Panc1 (cell line): Measurements from ENCODE around the gene UGGT1.

Experiments used
- POLR2AphosphoS5 ChIP-seq: IDR thresholded peaks from 2 replicates; pipeline ENCODE4 v1.6.1; 2012; ENCODE audit warnings: mild to moderate bottlenecking, low read depth, low read length, moderate library complexity
- TF ChIP-seq, protein P1 (sequence below): fragments of 450-650 bp; IDR thresholded peaks from 2 replicates; pipeline ENCODE4 v1.5.1; 2017; ENCODE audit warnings: mild to moderate bottlenecking

- TF ChIP-seq, protein P1, sequence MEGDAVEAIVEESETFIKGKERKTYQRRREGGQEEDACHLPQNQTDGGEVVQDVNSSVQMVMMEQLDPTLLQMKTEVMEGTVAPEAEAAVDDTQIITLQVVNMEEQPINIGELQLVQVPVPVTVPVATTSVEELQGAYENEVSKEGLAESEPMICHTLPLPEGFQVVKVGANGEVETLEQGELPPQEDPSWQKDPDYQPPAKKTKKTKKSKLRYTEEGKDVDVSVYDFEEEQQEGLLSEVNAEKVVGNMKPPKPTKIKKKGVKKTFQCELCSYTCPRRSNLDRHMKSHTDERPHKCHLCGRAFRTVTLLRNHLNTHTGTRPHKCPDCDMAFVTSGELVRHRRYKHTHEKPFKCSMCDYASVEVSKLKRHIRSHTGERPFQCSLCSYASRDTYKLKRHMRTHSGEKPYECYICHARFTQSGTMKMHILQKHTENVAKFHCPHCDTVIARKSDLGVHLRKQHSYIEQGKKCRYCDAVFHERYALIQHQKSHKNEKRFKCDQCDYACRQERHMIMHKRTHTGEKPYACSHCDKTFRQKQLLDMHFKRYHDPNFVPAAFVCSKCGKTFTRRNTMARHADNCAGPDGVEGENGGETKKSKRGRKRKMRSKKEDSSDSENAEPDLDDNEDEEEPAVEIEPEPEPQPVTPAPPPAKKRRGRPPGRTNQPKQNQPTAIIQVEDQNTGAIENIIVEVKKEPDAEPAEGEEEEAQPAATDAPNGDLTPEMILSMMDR: no peak
- TF ChIP-seq POLR2AphosphoS5: no peak
These were observed 107.7 kb downstream of the UGGT1 start for GRCh38 chr2:128198656-128199055.
